GM12872 (cell line): ENCODE results near the gene TMPRSS12.

Source experiments
- TF ChIP-seq, protein P1 (sequence below): IDR thresholded peaks from 3 replicates; pipeline ENCODE4 v1.5.1; 2011; ENCODE audit warnings: low read depth, mild to moderate bottlenecking, low read length, moderate library complexity; ENCODE audit not compliant: insufficient read depth

The TMPRSS12 gene, protein sequence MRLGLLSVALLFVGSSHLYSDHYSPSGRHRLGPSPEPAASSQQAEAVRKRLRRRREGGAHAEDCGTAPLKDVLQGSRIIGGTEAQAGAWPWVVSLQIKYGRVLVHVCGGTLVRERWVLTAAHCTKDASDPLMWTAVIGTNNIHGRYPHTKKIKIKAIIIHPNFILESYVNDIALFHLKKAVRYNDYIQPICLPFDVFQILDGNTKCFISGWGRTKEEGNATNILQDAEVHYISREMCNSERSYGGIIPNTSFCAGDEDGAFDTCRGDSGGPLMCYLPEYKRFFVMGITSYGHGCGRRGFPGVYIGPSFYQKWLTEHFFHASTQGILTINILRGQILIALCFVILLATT

GRCh38 chr12:50842637-50843493 is at the start of gene TMPRSS12:
Gene TMPRSS12, plus strand, starts transcription at chr12:50842926. Its CDS starts 39 bp downstream, at chr12:50842965.
- TF ChIP-seq, protein P1, sequence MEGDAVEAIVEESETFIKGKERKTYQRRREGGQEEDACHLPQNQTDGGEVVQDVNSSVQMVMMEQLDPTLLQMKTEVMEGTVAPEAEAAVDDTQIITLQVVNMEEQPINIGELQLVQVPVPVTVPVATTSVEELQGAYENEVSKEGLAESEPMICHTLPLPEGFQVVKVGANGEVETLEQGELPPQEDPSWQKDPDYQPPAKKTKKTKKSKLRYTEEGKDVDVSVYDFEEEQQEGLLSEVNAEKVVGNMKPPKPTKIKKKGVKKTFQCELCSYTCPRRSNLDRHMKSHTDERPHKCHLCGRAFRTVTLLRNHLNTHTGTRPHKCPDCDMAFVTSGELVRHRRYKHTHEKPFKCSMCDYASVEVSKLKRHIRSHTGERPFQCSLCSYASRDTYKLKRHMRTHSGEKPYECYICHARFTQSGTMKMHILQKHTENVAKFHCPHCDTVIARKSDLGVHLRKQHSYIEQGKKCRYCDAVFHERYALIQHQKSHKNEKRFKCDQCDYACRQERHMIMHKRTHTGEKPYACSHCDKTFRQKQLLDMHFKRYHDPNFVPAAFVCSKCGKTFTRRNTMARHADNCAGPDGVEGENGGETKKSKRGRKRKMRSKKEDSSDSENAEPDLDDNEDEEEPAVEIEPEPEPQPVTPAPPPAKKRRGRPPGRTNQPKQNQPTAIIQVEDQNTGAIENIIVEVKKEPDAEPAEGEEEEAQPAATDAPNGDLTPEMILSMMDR: no peak

GRCh38 chr12:50799908-50800307 is 42.8 kb upstream of the TMPRSS12 start:
- TF ChIP-seq, protein P1: no peak

DNA sequence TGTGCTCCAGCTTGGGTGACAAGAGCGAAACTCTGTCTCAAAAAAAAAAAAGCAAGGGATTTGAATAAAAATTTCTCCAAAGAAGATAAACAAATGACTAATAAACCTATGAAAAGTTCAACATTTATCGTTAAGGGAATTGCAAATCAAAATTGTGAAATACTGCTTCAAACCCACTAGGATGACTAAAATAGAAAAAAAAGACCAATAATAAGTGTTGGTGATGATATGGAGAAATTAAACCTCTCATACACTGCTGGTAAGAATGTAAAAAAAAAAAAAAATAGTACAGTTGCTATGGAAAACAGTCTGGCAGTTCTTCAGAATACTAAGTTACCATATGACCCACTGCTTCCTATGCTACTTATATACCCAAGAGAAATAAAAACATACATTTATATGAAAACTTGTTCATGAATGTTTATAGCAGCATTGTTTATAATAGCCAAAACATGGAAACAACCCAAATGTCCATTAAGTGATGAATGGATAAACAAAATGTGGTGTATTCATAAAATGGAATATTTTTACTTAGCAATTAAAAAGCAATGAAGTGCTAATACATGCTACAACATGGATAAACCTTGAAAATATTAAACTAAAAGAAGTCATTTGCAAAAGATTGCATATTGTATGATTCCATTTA is 39.4 kb upstream of the TMPRSS12 start:
- TF ChIP-seq, protein P1: no peak

DNA sequence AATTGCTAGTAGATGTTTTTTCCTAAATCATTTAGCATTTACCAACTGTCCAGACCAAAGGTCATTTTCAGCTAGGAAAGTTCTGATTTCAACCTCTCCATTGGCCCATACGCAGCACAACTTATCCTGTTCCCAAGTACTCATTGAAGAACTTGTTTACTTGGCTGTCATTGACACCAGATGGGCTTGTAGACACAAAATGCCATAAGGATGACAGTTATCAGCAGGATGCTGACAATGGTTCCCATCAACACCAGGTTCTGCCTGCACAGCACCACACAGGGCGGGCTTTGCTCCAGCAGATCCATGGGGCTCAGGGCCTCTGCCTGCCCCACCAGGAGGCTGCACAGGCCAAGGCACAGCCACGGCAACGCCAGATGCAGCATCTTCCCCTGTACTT is 36.5 kb upstream of the TMPRSS12 start:
- TF ChIP-seq, protein P1: no peak

- TF ChIP-seq, protein P1: no peak
These were observed 22.5 kb upstream of the TMPRSS12 start for GRCh38 chr12:50820177-50820576.

DNA sequence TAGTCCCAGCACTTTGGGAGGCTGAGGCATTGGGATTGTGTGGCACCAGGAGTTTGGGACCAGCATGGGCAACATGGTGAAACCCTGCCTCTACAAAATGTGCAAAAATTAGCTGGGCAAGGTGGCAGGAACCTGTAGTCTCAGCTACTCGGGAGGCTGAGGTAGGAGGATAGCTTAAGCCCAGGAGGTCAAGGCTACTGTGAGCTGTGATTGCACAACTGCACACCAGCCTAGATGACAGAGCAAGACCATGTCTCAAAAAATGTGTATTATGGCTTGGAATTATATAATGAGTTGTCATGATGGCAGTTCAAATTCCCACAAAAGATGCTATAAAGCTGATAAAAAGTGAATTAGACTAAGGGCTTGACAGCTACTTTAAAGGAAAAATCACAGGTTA is 20.6 kb upstream of the TMPRSS12 start:
- TF ChIP-seq, protein P1: no peak

GRCh38 chr12:50824914-50825313 is 17.8 kb upstream of the TMPRSS12 start:
- TF ChIP-seq, protein P1: no peak
